ENCODE measurements around the gene ATP10B.
A peak's percentile ranks its signal among the peaks of the same experiment; 100 is the strongest.
"Not testable (repeated sequence)": the region's sequence is repeated elsewhere in the genome, so short reads cannot be mapped to it uniquely, and the experiment has no call there.

ATP10B gene

DNA sequence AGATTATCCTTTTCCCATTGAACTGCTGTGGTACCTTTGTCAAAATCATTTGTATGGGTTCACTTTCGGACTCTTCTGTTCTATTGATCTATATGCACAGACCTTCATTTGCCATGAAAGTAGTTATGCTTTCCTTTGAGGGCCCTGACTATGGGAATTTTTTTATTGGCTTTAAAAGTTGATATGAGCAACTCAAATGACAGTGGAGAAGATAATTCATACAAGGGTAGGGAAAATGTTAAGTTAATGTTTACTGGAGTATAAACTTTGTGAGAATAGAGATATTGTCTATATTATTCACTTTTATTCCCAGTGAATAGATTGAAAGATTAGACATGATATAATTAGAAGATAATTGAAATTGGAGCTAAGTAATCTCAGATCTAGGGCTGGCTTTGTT is 94.8 kb downstream of the ATP10B start:
- H3K36me3 Mint-ChIP-seq (ENCODE audit: low read depth) = no peaks in the 10 kb centered on the region
- peaks cover 4% of the 10 kb centered on the region for H3K27me3 Mint-ChIP-seq
- H3K4me3 Mint-ChIP-seq = no peak overlapping the region
- H3K4me1 Mint-ChIP-seq (ENCODE audit: low read depth) = no peaks in the 10 kb centered on the region
- intact Hi-C loops (cut with micrococcal nuclease) = no loop called here
- H3K27ac Mint-ChIP-seq = no peak overlapping the region
- peaks cover 1% of the 10 kb centered on the region for H3K9me3 Mint-ChIP-seq

DNA sequence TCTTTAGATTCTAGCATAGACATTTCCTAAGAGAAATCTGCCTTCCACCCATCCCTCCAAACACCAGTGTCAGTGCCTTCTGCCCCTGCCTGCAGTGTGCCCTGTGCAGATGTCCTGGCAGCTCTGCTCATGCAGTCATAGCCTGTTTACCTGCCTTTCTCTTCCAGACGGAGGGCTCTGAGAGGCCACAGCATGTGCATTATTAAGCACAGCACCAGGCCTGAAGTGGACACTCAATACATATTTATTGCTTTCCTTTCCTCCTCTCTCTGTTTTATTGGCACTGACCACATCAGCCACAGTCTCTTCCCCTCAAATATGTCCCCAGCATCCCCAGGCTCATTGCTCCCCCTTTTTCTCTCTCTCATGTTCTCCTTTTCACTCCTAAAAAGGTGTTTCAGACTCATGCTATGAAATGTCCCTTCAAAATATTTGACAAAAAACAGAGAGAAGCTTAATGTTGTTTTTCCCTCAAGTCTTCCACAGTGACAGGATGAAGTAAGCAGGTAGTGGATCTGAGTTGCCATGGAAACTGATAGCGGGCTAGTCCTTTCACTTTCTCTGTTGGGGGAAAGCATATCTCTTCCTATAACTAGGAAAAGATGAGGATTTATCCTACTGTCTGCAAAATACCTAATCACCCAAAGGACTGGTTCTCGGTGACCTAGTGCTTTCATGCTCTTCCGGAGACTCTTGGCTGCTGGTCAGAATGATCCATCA is 100.9 kb downstream of the ATP10B start:
- Mint-ChIP-seq H3K9me3 (no peaks in the 10 kb centered on the region), H3K4me1 (ENCODE audit: low read depth) (peaks cover 4% of the 10 kb centered on the region), H3K4me3 (no peak overlapping the region), H3K27me3 (peaks cover 7% of the 10 kb centered on the region), H3K27ac (no peak overlapping the region), H3K36me3 (ENCODE audit: low read depth) (no peaks in the 10 kb centered on the region)
- intact Hi-C loops (cut with micrococcal nuclease) = no loop called here

- no peaks in the 10 kb centered on the region for H3K9me3 Mint-ChIP-seq
- H3K27ac Mint-ChIP-seq = no peak overlapping the region
- H3K36me3 Mint-ChIP-seq (ENCODE audit: low read depth) = no peaks in the 10 kb centered on the region
- no peak overlapping the region for H3K4me3 Mint-ChIP-seq
- H3K4me1 Mint-ChIP-seq (ENCODE audit: low read depth) = peaks cover 4% of the 10 kb centered on the region
- peaks cover 7% of the 10 kb centered on the region for H3K27me3 Mint-ChIP-seq
- intact Hi-C loops (cut with micrococcal nuclease) = no loop called here
Observed at GRCh38 chr5:160749682-160750081, 102.3 kb downstream of the ATP10B start.

DNA sequence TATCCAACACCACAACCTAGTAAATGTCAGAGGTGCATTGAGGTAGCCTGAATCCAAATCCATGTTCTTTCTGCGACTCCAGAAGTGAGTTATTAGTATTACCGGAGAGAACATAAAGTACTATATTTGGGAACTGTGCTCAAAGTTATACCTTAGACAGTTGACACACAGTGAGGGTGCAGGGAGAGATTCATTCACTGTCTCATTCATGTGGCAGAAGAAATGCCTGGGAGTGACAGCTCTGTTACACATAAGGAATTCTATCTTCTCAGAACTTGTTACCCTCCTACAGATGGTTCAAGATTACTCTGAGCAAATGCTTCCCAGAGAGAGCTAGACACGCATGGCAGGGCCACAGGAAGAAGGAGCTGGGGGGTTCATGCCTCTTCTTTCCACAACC is 103.0 kb downstream of the ATP10B start:
- Mint-ChIP-seq H3K36me3 (ENCODE audit: low read depth) (no peaks in the 10 kb centered on the region), H3K27ac (no peak overlapping the region), H3K4me1 (ENCODE audit: low read depth) (peaks cover 4% of the 10 kb centered on the region), H3K9me3 (no peaks in the 10 kb centered on the region), H3K4me3 (no peak overlapping the region), H3K27me3 (peaks cover 8% of the 10 kb centered on the region)
- intact Hi-C loops (cut with micrococcal nuclease) = no loop called here

DNA sequence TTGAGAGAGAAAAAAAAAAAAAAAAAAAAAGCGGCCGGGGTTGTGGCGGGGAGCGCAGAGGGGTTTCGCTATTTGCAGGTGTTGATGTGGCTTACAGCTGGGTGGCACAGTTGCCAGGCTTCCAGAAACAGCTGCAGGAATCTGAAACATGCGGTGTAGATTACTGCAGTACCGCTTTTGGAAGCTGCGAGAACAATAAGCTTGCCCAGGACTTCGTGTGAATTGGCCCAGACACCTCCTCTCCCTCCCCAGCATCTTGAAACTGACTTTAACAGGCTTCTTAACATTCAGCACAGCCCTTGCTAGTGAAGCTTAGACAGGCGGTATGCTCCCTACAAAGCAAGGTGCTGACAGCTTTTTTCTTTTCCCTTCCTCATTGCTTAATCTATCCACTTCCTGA is 104.0 kb downstream of the ATP10B start:
- no peaks in the 10 kb centered on the region for H3K9me3 Mint-ChIP-seq
- intact Hi-C loops (cut with micrococcal nuclease) = no loop called here
- H3K27me3 Mint-ChIP-seq = peaks cover 8% of the 10 kb centered on the region
- H3K4me3 Mint-ChIP-seq = no peak overlapping the region
- peaks cover 4% of the 10 kb centered on the region for H3K4me1 Mint-ChIP-seq (ENCODE audit: low read depth)
- no peaks in the 10 kb centered on the region for H3K36me3 Mint-ChIP-seq (ENCODE audit: low read depth)
- no peak overlapping the region for H3K27ac Mint-ChIP-seq

DNA sequence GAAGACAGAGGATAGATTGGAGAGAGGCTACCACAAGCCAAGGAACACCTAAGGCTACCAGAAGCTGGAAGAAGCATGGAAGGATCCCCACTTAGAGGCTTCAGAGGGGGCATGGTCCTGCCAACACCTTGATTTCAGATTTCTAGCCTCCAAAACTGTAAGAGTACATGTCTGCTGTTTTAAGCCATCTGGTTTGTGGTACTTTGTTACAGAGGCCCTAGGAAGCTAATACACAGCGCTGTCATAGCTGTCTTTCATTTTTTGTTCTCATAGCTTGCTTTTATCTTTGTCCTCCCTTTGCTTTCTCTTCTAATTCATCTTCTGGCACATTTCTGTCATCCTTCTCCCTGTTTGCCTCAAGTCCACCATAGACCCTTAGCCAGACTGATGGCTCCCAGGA is 104.5 kb downstream of the ATP10B start:
- no peak overlapping the region for H3K4me3 Mint-ChIP-seq
- no peaks in the 10 kb centered on the region for H3K9me3 Mint-ChIP-seq
- no peak overlapping the region for H3K27ac Mint-ChIP-seq
- intact Hi-C loops (cut with micrococcal nuclease) = no loop called here
- peaks cover 7% of the 10 kb centered on the region for H3K27me3 Mint-ChIP-seq
- no peaks in the 10 kb centered on the region for H3K36me3 Mint-ChIP-seq (ENCODE audit: low read depth)
- peaks cover 4% of the 10 kb centered on the region for H3K4me1 Mint-ChIP-seq (ENCODE audit: low read depth)

DNA sequence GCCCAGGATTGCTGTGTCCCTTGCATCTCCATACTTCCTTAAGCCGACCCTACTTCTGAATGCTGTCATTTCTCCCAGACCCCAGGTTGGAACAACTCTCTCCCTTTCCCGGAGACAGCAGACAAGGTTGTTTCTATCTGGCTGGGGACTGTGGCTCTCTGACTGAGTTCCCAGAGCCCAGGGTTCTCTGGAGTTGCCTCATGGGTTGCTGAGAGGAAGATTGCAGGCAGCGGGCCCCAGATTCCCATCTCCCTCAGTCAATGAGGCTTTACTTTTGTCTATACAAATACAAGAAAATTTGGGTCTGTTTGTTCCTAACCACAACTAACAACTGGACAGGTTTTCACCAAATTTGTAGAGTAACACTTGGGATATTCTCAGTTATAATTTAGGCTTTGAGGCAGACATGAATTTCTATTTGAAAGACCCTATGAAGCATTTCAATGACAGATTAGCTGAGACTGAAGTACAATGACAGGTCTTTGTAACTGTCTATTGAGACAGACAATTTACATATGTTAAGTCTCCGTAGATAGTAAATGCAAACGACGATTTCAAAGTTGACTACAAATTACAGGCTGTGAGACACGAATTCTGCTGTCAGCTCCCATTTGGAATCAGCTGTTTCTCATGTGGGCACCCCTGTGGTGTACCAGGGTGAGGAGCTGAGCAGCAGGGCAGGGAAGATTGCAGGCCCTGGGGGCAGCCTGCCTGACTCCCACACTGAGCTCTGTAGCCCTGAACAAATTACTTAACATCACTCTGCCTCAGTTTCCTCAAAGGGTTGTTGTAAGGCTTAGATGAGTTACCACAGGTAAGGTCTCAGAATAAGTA is 107.5 kb downstream of the ATP10B start:
- H3K9me3 Mint-ChIP-seq = no peaks in the 10 kb centered on the region
- no peak overlapping the region for H3K27ac Mint-ChIP-seq
- H3K27me3 Mint-ChIP-seq = peaks cover 10% of the 10 kb centered on the region
- intact Hi-C loops (cut with micrococcal nuclease) = no loop called here
- H3K4me1 Mint-ChIP-seq (ENCODE audit: low read depth) = no peaks in the 10 kb centered on the region
- H3K36me3 Mint-ChIP-seq (ENCODE audit: low read depth) = no peaks in the 10 kb centered on the region
- no peak overlapping the region for H3K4me3 Mint-ChIP-seq

DNA sequence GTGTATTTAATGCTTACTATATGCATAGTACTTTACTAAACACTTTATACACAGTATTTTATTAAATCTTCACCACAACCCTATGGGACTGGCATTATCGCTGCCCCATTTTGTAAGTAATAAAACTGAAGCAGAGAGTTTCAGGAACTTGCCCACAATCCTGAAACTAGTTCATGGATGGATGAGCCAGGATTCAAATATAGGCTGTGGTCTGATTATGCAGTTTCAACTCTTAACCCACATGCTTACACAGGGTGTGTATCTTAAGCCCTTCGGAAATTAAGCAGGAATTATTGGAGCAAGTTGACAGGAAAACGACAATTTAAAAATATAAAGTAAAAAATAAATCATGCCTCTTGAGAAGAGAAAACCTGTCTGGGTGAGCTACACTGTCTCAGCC is 109.0 kb downstream of the ATP10B start:
- intact Hi-C loops (cut with micrococcal nuclease) = no loop called here
- peaks cover 12% of the 10 kb centered on the region for H3K27me3 Mint-ChIP-seq
- no peaks in the 10 kb centered on the region for H3K4me1 Mint-ChIP-seq (ENCODE audit: low read depth)
- no peaks in the 10 kb centered on the region for H3K36me3 Mint-ChIP-seq (ENCODE audit: low read depth)
- H3K4me3 Mint-ChIP-seq = no peak overlapping the region
- H3K9me3 Mint-ChIP-seq = no peaks in the 10 kb centered on the region
- no peak overlapping the region for H3K27ac Mint-ChIP-seq

DNA sequence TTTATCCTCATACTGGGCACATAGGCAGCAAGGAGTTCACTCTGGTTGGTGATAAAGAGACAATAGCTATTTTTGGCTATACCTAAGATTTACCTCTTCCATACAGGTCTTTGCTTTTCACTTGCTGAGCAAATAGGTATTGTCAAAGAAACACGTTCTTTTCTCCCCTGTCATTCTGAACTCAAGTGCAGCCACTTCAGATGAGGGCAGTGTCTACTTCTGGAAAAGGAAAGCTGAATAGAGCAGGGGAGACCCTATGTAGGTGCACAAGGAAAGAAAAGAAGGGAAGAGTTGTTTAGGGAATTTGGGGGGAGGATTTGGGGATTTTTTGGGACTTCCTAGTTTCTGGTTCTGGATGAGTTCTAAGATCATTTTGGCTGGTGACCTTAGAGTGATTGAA is 109.6 kb downstream of the ATP10B start:
- Mint-ChIP-seq H3K9me3 (no peaks in the 10 kb centered on the region), H3K4me3 (no peak overlapping the region), H3K36me3 (ENCODE audit: low read depth) (no peaks in the 10 kb centered on the region), H3K4me1 (ENCODE audit: low read depth) (no peaks in the 10 kb centered on the region), H3K27me3 (peaks cover 12% of the 10 kb centered on the region), H3K27ac (no peak overlapping the region)
- intact Hi-C loops (cut with micrococcal nuclease) = no loop called here

DNA sequence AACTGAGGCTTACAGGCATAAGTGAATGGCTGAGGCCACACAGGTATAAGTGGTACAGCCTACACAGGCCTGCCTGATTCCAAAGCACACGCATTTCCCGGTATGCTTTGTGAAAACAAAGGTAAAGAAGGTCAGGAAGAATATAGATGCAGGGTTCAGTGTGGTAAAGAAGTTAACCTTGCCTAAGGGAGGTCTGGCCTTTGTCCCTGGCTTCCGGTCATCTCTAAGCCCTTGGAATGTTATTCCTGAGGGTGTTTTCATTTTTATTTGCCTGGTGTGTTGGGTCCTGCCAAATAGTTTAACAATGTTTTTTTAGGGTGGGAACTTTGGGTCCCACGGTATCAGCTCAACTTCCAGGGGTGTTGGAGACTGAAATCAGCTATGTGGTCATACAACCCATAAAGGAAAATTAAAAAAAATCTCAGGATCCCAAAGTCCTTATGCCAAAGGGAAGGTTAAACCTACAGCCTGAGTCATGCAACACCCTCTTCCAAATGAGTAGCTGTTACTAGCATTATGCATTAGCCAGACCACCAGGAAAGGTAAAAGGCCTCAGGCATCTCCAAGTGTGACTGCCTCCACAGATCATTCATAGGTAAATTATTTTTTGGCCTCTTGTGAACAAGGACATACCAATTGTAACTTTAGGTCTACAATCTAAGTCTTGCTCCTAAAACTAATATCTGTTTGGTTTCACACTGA is 124.6 kb downstream of the ATP10B start:
- H3K4me1 Mint-ChIP-seq (ENCODE audit: low read depth) = peaks cover 25% of the 10 kb centered on the region
- no peak overlapping the region for H3K27ac Mint-ChIP-seq
- no peaks in the 10 kb centered on the region for H3K9me3 Mint-ChIP-seq
- no peaks in the 10 kb centered on the region for H3K36me3 Mint-ChIP-seq (ENCODE audit: low read depth)
- H3K4me3 Mint-ChIP-seq = no peak overlapping the region
- H3K27me3 Mint-ChIP-seq = peaks cover 5% of the 10 kb centered on the region
- intact Hi-C loops (cut with micrococcal nuclease) = no loop called here

GRCh38 chr5:160726721-160727120 is 125.3 kb downstream of the ATP10B start:
- H3K27ac Mint-ChIP-seq = no peak overlapping the region
- H3K4me1 Mint-ChIP-seq (ENCODE audit: low read depth) = peaks cover 25% of the 10 kb centered on the region
- H3K36me3 Mint-ChIP-seq (ENCODE audit: low read depth) = no peaks in the 10 kb centered on the region
- peaks cover 5% of the 10 kb centered on the region for H3K27me3 Mint-ChIP-seq
- intact Hi-C loops (cut with micrococcal nuclease) = no loop called here
- H3K4me3 Mint-ChIP-seq = no peak overlapping the region
- no peaks in the 10 kb centered on the region for H3K9me3 Mint-ChIP-seq

DNA sequence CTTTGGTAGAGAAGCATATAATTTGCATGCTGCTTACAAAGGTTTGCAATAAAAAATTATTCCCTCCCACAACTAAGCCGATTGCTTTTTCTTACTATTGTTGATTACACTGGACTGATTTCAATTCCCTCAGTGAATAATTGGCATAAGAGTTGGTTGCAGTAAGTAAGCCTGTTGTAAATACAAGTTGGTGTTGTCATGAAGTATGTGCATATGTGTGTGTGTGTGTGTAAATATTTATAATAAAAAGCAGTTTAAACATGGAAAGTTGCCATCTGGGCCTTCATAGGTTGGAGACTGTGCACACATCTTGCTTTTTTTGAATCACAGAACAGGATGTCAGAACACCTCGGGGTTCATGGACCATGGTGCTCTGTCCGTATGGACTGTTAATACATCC is 131.2 kb downstream of the ATP10B start:
- Mint-ChIP-seq H3K36me3 (ENCODE audit: low read depth) (no peaks in the 10 kb centered on the region), H3K27me3 (no peaks in the 10 kb centered on the region), H3K4me1 (ENCODE audit: low read depth) (peaks cover 18% of the 10 kb centered on the region), H3K4me3 (no peak overlapping the region), H3K27ac (no peak overlapping the region), H3K9me3 (no peaks in the 10 kb centered on the region)
- intact Hi-C loops (cut with micrococcal nuclease) = no loop called here

GRCh38 chr5:160715508-160715907 is 136.5 kb downstream of the ATP10B start:
- H3K4me1 Mint-ChIP-seq (ENCODE audit: low read depth); H3K9me3 Mint-ChIP-seq; H3K27me3 Mint-ChIP-seq; intact Hi-C loops (cut with micrococcal nuclease); H3K4me3 Mint-ChIP-seq; H3K27ac Mint-ChIP-seq; H3K36me3 Mint-ChIP-seq (ENCODE audit: low read depth): not testable (repeated sequence)

GRCh38 chr5:160703547-160704189 is 148.3 kb downstream of the ATP10B start:
- peak overlapping the region; percentile 46 for H3K27ac Mint-ChIP-seq
- intact Hi-C loops (cut with micrococcal nuclease) = loop anchor here (10.0 kb wide), 2 partner anchors 199 to 279 kb away; partner anchors contain the start of gene PTTG1

More at GRCh38 chr5:160703547-160704189, 148.3 kb downstream of the ATP10B start:
- Mint-ChIP-seq H3K36me3 (ENCODE audit: low read depth) (no peaks in the 10 kb centered on the region), H3K4me1 (ENCODE audit: low read depth) (peaks cover 40% of the 10 kb centered on the region), H3K27me3 (peaks cover 2% of the 10 kb centered on the region), H3K9me3 (no peaks in the 10 kb centered on the region), H3K4me3 (no peak overlapping the region)
